Mucosa of rectum (tissue), 2 donors: ENCODE data around the gene GINM1.

Experiments
- H3K27ac ChIP-seq, 2 donors: one replicate each; pipeline ENCODE4 v1.7.0; 2013; ENCODE audit warnings: inconsistent platforms in 2 of 2, low read depth in 2 of 2, low read length in 2 of 2
- H3K27me3 ChIP-seq, 2 donors: one replicate each; pipeline ENCODE4 v1.7.0; 2013; ENCODE audit warnings: low read length in 2 of 2; ENCODE audit not compliant: control insufficient read depth in 2 of 2, insufficient read depth in 2 of 2
- H3K36me3 ChIP-seq, 2 donors: one replicate each; pipeline ENCODE4 v1.7.0; 2013; ENCODE audit warnings: low read length in 2 of 2; ENCODE audit not compliant: control insufficient read depth in 2 of 2, insufficient read depth in 2 of 2
- H3K4me1 ChIP-seq, 2 donors: one replicate each; pipeline ENCODE4 v1.7.0; 2013; ENCODE audit warnings: low read length in 2 of 2, mild to moderate bottlenecking in 1 of 2; ENCODE audit not compliant: control insufficient read depth in 2 of 2, insufficient read depth in 2 of 2
- H3K4me3 ChIP-seq, 2 donors: one replicate each; pipeline ENCODE4 v1.7.0; 2013; ENCODE audit warnings: low read length in 2 of 2
- H3K9ac ChIP-seq, 2 donors: one replicate each; pipeline ENCODE4 v1.7.0; 2013; ENCODE audit warnings: low read length in 2 of 2, low read depth in 1 of 2, mild to moderate bottlenecking in 1 of 2
- H3K9me3 ChIP-seq, 2 donors: one replicate each; pipeline ENCODE4 v1.7.0; 2013; ENCODE audit warnings: low read length in 2 of 2; ENCODE audit not compliant: control insufficient read depth in 2 of 2
- donor health status: healthy.
- donor health status: Normal muscosa, but diverticular disease.

Gene GINM1

GRCh38 chr6:149559389-149559788 is 6.8 kb upstream of the GINM1 start:
- no peak overlapping the region for H3K27ac ChIP-seq
- no peaks in the 10 kb centered on the region for H3K36me3 ChIP-seq
- H3K9ac ChIP-seq = no peak overlapping the region
- H3K4me1 ChIP-seq = no peaks in the 10 kb centered on the region
- peaks cover 4 to 6% of the 10 kb centered on the region in 2 donors for H3K27me3 ChIP-seq
- no peak overlapping the region for H3K4me3 ChIP-seq
- H3K9me3 ChIP-seq = no peaks in the 10 kb centered on the region

GRCh38 chr6:149560736-149561135 is 5.4 kb upstream of the GINM1 start:
- H3K9ac ChIP-seq = no peak overlapping the region
- no peak overlapping the region for H3K4me3 ChIP-seq
- peaks cover under 1 to 6% of the 10 kb centered on the region in 2 donors for H3K27me3 ChIP-seq
- H3K27ac ChIP-seq = no peak overlapping the region
- no peaks in the 10 kb centered on the region for H3K36me3 ChIP-seq
- peaks cover 0 to 4% of the 10 kb centered on the region in 2 donors for H3K4me1 ChIP-seq
- no peaks in the 10 kb centered on the region for H3K9me3 ChIP-seq

- peaks cover 6 to 12% of the 10 kb centered on the region in 2 donors for H3K4me1 ChIP-seq
- H3K27ac ChIP-seq = no peak overlapping the region
- H3K27me3 ChIP-seq = peaks cover 0 to 6% of the 10 kb centered on the region in 2 donors
- H3K4me3 ChIP-seq = no peak overlapping the region
- no peaks in the 10 kb centered on the region for H3K36me3 ChIP-seq
- no peak overlapping the region for H3K9ac ChIP-seq
- no peaks in the 10 kb centered on the region for H3K9me3 ChIP-seq
Measured at GRCh38 chr6:149563203-149563927, 2.8 kb upstream of the GINM1 start.

GRCh38 chr6:149563928-149564325 is 2.2 kb upstream of the GINM1 start:
- no peak overlapping the region for H3K9ac ChIP-seq
- no peaks in the 10 kb centered on the region for H3K36me3 ChIP-seq
- H3K9me3 ChIP-seq = no peaks in the 10 kb centered on the region
- no peak overlapping the region for H3K4me3 ChIP-seq
- peaks cover 6 to 12% of the 10 kb centered on the region in 2 donors for H3K4me1 ChIP-seq
- peaks cover 0 to 5% of the 10 kb centered on the region in 2 donors for H3K27me3 ChIP-seq
- H3K27ac ChIP-seq = no peak overlapping the region

- peaks cover 0 to 4% of the 10 kb centered on the region in 2 donors for H3K27me3 ChIP-seq
- peak overlapping the region; percentile 84 to 96 for H3K9ac ChIP-seq
Measured at GRCh38 chr6:149566410-149567193, 427 bp downstream of the GINM1 start.

GRCh38 chr6:149567194-149567586 is 1.0 kb downstream of the GINM1 start:
- Histone ChIP-seq H3K9me3 (no peaks in the 10 kb centered on the region), H3K4me3 (peak overlapping the region; percentile 87 to 91), H3K27ac (peak overlapping the region; percentile 89), H3K9ac (peak overlapping the region; percentile 84 to 96), H3K36me3 (no peaks in the 10 kb centered on the region), H3K4me1 (peaks cover 6 to 12% of the 10 kb centered on the region in 2 donors), H3K27me3 (peaks cover 0 to 4% of the 10 kb centered on the region in 2 donors)

More at GRCh38 chr6:149566410-149567193, 427 bp downstream of the GINM1 start:
- H3K27ac ChIP-seq = peak overlapping the region; percentile 89
- peaks cover 6 to 12% of the 10 kb centered on the region in 2 donors for H3K4me1 ChIP-seq
- no peaks in the 10 kb centered on the region for H3K36me3 ChIP-seq
- peak overlapping the region; percentile 87 to 91 for H3K4me3 ChIP-seq
- no peaks in the 10 kb centered on the region for H3K9me3 ChIP-seq

- Histone ChIP-seq H3K9ac (no peak overlapping the region), H3K27ac (no peak overlapping the region), H3K36me3 (no peaks in the 10 kb centered on the region), H3K4me1 (peaks cover 6 to 12% of the 10 kb centered on the region in 2 donors), H3K4me3 (peak overlapping the region in 1 of 2 donors; percentile 91), H3K9me3 (no peaks in the 10 kb centered on the region), H3K27me3 (peaks cover 0 to 4% of the 10 kb centered on the region in 2 donors)
Measured at GRCh38 chr6:149567945-149568585, 1.9 kb downstream of the GINM1 start.

- Histone ChIP-seq H3K36me3 (peaks cover 26 to 28% of the 10 kb centered on the region in 2 donors), H3K4me1 (no peaks in the 10 kb centered on the region), H3K9me3 (no peaks in the 10 kb centered on the region), H3K4me3 (no peak overlapping the region), H3K9ac (no peak overlapping the region), H3K27ac (no peak overlapping the region), H3K27me3 (no peaks in the 10 kb centered on the region)
Measured at GRCh38 chr6:149580880-149581279, 14.7 kb downstream of the GINM1 start.

- H3K4me3 ChIP-seq = no peak overlapping the region
- no peaks in the 10 kb centered on the region for H3K4me1 ChIP-seq
- H3K27ac ChIP-seq = no peak overlapping the region
- H3K27me3 ChIP-seq = no peaks in the 10 kb centered on the region
- H3K9ac ChIP-seq = no peak overlapping the region
- H3K36me3 ChIP-seq = peaks cover 28 to 31% of the 10 kb centered on the region in 2 donors
- H3K9me3 ChIP-seq = no peaks in the 10 kb centered on the region
Measured at GRCh38 chr6:149581349-149581748, 15.2 kb downstream of the GINM1 start.

- H3K4me1 ChIP-seq = no peaks in the 10 kb centered on the region
- no peaks in the 10 kb centered on the region for H3K9me3 ChIP-seq
- no peak overlapping the region for H3K4me3 ChIP-seq
- peaks cover 21 to 31% of the 10 kb centered on the region in 2 donors for H3K36me3 ChIP-seq
- no peaks in the 10 kb centered on the region for H3K27me3 ChIP-seq
- no peak overlapping the region for H3K9ac ChIP-seq
- no peak overlapping the region for H3K27ac ChIP-seq
Measured at GRCh38 chr6:149586149-149586548, 20.0 kb downstream of the GINM1 start.
